Measurements from ENCODE around the gene CRIP1.

Gene CRIP1

DNA sequence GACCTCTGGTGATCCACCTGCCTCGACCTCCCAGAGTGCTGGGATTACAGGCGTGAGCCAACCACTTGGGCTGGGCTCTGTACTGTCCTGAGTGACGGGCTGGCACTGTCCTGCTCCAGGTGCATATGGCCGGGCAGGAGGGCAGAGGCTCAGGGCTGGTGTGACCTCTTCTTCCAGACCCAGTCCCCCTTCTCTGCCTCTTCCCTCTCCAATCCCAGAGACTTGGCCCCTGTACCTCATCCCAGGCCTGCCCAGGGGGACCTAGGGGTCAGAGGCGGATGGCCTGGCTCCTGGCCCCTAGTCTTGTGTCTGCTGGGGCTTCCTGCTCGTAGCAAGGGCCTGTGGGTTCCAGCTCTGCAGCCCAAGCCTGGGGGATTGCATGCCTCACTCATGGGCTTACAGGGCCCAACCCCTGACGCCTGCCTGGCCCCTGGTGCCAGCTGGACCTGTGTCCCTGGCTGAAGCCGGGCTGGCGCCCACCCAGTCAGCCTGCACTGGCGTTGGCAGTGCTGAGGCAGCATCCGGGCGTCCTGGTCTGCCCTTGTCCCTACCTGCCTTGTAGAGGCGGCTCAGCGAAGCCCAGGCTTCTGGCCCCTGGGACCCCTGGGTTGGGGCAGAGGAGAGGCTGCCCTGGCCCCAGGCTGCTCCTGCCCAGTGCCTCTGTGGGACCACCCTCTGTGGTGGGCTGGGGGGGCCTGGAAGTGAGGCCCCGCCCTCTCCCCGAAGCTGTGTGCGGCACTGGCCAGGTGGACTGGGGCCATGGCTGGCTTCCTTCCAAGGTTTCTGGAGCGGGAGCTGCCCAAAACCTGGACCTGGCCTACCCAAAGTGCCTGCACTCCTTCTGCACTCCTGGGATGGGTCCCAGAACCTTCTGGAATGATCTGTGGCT, 8.7 kb downstream of the CRIP1 start:
- no peak for DNase-seq

DNA sequence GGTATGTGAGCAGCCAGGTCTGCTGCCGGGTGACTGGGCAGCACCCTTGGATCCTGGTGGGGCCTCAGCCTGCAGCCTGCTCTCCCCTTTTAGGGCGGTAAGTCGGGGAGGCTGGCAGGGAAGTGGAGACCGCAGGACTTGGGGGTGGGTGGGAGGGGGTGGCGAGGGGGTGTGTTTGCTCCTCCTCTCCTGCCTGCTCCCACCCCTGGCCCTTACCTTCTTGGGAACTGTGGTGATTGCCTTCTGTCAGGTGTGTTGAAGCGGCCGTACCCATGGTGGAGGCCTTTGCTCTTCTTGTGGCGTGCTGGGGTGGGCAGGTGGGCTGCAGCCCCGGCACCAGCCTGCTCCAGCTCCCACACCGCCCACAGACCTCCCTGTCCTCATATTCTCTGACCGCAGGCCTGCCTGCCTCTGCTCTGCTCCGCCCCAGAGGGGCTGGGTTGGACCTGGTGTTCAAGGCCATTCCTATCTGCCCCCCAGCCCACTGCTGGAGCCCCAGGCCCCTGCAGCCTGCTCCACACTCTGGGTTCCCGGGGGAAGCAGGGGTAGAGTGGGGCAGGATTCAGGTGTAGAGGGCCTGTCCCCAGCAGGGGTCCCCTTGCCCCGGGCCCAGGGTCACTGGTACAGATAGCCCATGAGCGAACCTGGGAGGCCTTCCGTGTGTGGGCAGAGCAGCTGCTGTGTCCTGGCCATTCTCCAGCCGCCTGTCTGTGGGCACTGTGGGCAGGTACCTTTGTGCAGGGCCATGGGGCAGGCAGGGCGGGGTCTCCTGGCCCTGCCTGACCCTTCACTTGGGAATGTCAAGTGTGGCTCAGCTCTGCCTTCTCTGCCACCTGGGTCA, 9.5 kb downstream of the CRIP1 start:
- no peak for DNase-seq

- DNase-seq: no peak
Observed at GRCh38 chr14:105496831-105497591, 10.3 kb downstream of the CRIP1 start.

DNA sequence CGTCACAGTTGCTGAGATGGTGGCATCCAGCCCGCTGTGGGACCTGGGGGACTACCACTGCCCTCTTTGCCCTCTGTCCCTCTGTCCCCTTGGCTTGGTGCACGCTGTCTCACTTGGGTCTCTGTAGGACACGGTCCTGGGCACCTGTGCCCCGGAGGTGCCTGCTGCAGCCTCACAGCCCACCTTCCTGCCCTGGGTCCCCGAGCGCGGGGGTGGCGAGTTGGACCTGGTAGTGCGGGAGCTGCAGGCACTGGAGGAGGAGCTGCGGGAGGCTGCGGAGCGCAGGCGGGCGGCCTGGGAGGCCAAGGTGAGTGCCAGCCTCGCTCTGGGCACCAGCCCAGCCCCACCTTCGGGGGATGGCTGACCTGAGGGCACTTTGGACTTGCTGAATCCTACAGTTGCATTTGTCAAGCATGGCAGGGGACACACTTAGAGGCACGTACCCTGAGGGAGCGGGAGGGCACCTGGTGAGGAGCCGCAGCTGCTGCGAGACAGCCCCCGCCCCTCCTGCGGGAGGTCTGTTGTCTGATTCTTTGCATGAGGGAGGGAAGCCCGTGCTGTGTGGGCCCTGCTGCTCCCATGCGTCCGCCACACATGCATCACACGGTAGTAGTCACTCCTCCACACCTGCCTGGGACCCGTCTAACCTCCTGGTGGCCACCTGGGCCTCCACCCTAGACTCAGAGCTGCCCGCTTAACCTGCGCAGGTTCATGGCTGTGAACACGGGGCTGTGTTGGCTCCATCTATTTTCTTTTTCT, 11.2 kb downstream of the CRIP1 start:
- DNase-seq: no peak

DNA sequence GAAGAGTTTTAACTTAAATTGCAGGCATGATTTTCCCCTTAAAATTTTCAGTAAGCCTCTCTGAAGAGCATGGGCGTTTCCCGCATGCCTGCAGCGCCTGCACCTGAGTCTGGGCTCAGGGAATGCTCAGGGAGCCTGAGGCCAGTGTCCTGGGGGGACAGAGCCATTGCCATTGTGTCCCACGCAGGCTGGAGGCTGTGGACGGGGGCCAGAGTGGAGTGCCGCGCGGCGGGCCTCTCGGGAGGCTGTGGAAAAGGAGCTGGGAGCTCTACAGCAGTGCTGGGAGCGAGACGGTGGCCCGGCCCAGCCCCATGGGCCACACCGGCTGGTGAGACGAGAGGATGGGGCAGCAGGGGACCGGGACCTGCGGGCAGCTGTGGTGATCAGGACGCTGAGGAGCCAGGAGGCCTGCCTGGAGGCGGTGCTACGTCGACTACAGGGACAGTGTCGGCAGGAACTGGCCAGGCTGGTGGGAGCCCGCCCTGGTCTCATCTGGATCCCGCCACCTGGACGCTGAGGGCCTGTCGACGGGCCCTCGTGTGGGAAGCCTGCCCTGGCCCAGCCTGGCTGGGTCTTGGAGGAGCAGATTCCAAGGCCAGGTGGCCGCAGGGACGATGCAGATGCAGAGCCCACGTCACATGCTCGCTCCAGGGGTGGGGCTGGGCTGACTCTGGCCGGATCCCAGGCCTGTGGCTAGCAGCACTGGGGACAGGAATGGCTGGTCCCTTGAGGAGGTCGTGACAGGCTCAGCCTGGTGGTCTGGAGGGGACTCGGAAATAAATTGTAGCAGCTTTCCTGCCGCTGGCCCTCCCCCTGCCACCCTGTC, 12.0 kb downstream of the CRIP1 start:
- no peak for DNase-seq

GRCh38 chr14:105499256-105500035, 12.8 kb downstream of the CRIP1 start:
- no peak for DNase-seq

DNA sequence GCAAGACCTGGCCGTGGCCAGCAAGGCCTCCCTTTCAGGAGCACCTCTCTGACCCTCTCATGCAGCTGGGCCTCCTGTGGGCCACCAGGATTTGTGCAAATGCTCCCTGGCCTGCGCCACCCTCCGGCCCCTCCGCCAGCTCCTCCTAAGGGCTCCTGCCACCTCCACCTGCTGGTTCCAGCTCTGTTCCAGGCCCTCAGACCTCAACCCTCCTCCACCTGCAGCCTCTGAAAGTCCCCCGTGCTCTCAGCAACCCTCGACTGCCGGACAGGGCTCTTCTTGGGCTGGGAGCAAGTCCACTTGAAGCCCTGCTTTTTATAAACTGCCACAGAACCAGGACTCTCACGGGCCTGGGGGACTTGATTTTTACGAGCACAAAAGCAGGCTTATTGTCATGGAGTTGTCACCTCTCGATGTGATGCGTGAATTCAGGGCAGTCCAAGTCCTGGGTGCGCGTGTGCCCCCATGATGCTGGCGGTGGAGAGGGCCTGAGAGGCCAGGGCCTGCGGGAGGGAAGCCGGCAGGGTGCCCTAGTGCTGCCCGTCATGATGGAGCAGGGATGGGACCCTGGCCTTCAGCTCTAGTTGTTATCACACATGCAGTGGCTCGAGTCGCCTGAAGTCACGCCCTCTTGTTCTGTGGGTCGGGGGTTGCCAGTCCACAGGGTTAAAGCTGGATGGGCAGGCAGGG, 13.5 kb downstream of the CRIP1 start:
- DNase-seq: no peak

GRCh38 chr14:105500726-105501101, 14.0 kb downstream of the CRIP1 start:
- no peak for DNase-seq

GRCh38 chr14:105501504-105502291, 15.0 kb downstream of the CRIP1 start:
- no peak for DNase-seq

DNA sequence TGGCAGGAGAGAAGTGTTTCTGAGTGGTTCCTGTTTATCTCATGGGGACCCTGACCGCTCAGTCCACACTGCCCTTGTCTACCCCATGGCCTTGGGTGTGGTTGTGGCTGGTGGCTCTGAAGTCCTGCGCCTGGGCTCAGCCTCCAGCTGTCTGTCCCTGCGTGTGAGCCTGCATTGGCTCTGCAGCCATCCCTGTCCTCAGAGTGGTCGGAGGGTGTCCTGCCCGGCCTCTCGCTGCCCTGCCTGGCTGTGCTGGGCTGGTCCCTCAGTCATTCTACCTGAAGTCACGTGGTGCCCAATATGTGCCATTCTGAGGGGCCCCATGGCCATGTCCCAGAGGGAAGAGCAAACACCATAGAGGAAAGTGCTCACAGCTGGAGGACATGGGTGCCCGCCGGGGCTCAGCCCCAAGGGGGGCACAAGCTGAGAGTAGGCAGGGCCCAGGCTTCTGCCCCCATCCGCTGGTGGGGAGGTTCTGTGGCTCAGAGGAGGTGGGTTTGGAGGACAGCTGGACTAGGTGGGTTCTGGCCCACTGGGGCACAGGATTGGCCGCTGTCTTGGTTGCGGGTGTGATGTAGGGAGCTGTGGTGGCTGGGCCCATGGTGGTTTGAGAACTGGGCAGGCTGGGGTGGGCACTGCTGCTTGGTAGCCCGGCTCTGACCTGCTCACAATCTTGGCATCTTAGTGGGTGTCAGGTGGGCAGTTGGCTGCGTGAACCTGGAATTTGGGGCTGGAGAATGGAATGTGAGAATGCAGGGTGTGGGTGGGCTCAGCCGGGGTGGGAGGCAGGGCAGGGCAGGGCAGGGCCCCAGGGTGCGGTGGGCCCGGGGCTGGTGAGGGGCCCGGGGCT, 16.0 kb downstream of the CRIP1 start:
- no peak for DNase-seq

DNA sequence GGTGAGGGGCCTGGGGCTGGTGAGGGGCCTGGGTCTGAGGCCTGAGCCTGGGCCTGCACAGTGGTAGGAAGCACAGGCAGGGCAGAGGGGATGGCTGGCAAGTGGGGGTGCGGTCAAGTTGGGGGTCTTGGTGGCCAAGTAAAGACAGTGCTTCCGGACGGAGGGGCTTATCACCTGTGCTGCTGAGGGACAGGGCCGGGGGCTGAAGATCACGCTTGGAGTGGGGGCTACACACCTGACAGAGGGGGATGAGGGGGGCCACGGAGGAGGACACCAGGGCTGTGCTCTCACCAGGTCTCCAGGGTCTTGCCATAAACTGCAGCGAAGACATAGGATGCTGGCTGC, 16.6 kb downstream of the CRIP1 start:
- DNase-seq: no peak

GRCh38 chr14:105503935-105504692, 17.4 kb downstream of the CRIP1 start:
- no peak for DNase-seq

DNA sequence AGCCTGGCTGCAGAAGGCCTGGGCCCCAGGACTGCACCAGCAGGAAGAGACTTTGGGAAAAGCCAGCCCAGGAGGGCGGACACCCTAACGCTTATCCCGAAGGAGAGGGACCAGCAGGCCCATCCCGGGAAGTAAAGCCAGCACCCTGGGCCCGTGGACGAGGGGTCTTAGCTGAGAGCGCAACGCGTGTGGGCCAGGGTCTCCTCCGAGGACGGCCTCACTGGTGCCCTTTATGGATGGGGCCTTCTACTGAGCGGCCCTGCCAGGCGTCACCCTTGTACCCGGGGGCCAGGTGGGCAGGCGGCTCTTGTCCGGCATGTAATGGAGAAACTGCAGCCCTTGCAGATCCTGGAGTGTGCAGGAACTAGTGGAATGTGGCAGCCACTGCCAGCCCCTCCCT, 18.4 kb downstream of the CRIP1 start:
- no peak for DNase-seq

- DNase-seq: no peak
Observed at GRCh38 chr14:105507247-105507646, 20.6 kb downstream of the CRIP1 start.

DNA sequence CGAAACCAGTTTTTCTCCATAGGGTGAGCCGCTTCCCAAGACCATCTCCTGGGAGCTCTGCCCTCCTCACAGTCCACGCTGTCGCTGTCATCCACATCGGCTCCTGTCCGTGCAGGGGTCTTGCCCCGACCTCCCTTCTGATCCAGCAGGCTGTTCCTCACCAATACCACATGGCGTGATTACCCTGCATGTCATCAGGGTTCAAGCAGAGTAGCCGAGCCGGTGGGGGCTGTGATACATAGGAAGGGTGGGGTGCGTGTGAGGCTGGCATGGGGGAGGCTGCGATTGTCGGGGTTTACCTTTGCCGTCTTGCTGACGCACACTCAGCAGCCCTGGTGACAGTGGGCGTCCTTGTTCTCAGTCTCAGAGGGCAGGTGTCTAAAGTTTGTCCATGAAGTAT, 21.4 kb downstream of the CRIP1 start:
- no peak for DNase-seq

- DNase-seq: no peak
Observed at GRCh38 chr14:105508601-105509000, 21.9 kb downstream of the CRIP1 start.

DNA sequence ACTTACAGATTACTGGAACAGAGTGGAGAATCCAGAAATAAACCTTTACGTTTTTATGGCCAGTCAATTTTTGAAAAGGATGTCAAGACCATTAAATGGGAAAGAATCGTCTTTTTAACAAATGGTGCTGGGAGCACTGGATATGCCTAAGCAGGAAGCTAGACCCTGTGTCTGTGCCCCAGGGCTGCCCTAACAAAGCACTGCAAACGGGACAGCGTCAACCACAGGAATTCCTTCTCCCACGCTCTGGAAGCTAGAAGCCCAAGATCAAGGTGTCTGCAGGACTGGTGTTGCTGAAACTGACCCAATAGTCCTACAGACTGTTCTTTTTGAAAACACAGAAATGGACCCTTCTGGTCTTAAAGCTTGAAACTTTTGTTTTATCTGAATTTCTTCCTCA, 30.4 kb downstream of the CRIP1 start:
- DNase-seq: no peak

All from OCI-M1 (cell line).